PFSK-1 (cell line): ENCODE measurements around the gene SRRM2.

Experiments
- FOXP2 ChIP-seq: optimal IDR thresholded peaks from 2 replicates; pipeline ENCODE3; 2011; ENCODE audit warnings: borderline replicate concordance, control low read depth, inconsistent platforms; ENCODE audit not compliant: insufficient read depth; ENCODE audit errors: extremely low read length, extremely low read depth
- POLR2AphosphoS5 ChIP-seq: IDR thresholded peaks from 2 replicates; pipeline ENCODE4 v1.6.1; 2012; ENCODE audit warnings: low read depth, mild to moderate bottlenecking, control low read depth, low read length, moderate library complexity
- REST ChIP-seq, 2 experiments: IDR thresholded peaks; 2 replicates each; pipeline versions ENCODE4 v1.6.1 to v1.8.0; 2011 to 2012; ENCODE audit warnings: low read depth in 2 of 2, low read length in 2 of 2, control low read depth in 1 of 2, inconsistent platforms in 1 of 2, mild to moderate bottlenecking in 1 of 2, moderate library complexity in 1 of 2; ENCODE audit not compliant: insufficient read depth in 1 of 2

GRCh38 chr16:2720719-2721633 lies 31.5 kb upstream of the SRRM2 start:
- TF ChIP-seq REST (IDR thresholded peaks at IDR 0.05; ENCODE audit: insufficient read depth in 1 of 2, low read depth in 2 of 2, low read length in 2 of 2), result no peak
- no peak for TF ChIP-seq FOXP2
- TF ChIP-seq POLR2AphosphoS5, result peak; percentile 59; the same call in 1 of the 2 replicates
